MM.1S (cell line): ENCODE data around the gene MYRIP.

Experiments
- CTCF ChIP-seq: fragments of 300-600 bp; sonication (generic); IDR thresholded peaks from 2 replicates; pipeline ENCODE4 v1.5.1; 2016; ENCODE audit warnings: antibody characterized with exemption, low read length, mixed read lengths
- EZH2phosphoT487 ChIP-seq: fragments of 300-600 bp; sonication (generic); IDR thresholded peaks from 2 replicates; pipeline ENCODE4 v1.6.1; 2018; ENCODE audit warnings: antibody characterized with exemption, low read length

GRCh38 chr3:40097131-40098117 lies 288.0 kb downstream of the MYRIP start:
- TF ChIP-seq CTCF: no peak
- TF ChIP-seq EZH2phosphoT487: no peak
